Posterior vena cava (tissue), 2 donors: ENCODE data around the gene ARHGDIG. TPM values are rescaled to one million over a fixed set of nuclear protein-coding genes. Genes with fewer than 3 reads are reported as not detected.
"Not testable (repeated sequence)": the region's sequence is repeated elsewhere in the genome, so short reads cannot be mapped to it uniquely, and the experiment has no call there.

Experiments
- DNase-seq: peaks from one replicate; pipeline ENCODE4 v3.0.0-alpha.2; 2020; ENCODE audit warnings: low spot score
- intact Hi-C, 2 donors: fragments of 100-400 bp; cut with DNase I; formaldehyde crosslinking; loops; one replicate each; pipeline versions ENCODE4 v1.14.1 to v1.14.2; 2022 to 2023
- total RNA-seq, 2 donors: library from RNA; stranded (reverse); fragmentation: NEBNext Ultra II Directional; extraction: Animal tissue kit (Norgen Biotek cat#: 25700); gene quantifications; one replicate each; pipeline ENCODE4 v1.2.1, GENCODE V29; 2021
- donor health status: DM: yes; HTN: yes; CAD: no.
- donor health status: DM: yes; HTN: yes; CAD: no.

The ARHGDIG gene
- total RNA-seq, 2 donors from 2014 or later: 0.38 to 0.97 TPM

DNA sequence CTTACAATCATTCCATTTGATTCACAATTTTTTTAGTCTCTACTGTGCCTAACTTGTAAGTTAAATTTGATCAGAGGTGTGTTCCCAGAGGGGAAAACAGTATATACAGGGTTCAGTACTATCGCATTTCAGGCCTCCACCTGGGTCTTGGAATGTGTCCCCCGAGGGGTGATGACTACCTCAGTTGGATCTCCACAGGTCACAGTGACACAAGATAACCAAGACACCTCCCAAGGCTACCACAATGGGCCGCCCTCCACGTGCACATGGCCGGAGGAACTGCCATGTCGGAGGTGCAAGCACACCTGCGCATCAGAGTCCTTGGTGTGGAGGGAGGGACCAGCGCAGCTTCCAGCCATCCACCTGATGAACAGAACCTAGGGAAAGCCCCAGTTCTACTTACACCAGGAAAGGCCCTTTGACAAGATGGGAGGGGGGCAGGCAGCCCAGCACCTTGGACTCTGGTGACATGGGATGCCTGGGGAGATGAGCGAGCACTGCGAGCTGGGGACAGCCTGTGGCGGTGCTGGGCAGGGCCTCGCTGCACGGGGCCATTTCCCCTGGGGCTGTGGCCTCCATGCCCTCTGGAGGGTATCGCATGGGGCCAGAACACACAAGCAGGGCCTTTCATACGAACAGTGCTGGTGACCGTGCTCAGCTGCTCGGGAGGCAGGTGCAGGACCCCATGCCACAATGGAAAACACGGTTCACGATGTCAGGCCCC lies 36.5 kb downstream of the ARHGDIG start:
- intact Hi-C loops: no loop called here
- no peak for DNase-seq

GRCh38 chr16:317583-317982 lies 37.2 kb downstream of the ARHGDIG start:
- intact Hi-C loops: no loop called here
- no peak for DNase-seq

DNA sequence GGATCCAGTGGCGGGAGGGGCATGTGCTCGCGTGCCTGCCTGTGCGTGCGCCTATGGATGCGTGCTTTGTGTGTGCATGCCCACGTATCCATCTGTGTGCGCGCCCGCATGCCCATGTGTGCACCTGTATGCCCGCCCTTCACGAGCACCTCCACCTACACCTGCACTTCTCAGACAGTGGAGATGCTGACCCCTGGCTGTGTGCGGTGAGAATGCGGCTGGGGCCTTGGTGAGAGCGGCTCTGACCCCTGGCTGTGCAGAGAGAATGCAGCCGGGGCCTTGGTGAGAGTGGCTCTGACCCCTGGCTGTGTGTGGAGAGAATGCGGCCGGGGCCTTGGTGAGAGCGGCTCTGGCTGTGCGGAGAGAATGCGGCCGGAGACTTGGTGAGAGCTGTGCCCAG lies 38.2 kb downstream of the ARHGDIG start:
- no peak for DNase-seq
- intact Hi-C loops: no loop called here

GRCh38 chr16:320206-320605 lies 39.8 kb downstream of the ARHGDIG start:
- intact Hi-C loops: no loop called here
- no peak for DNase-seq

DNA sequence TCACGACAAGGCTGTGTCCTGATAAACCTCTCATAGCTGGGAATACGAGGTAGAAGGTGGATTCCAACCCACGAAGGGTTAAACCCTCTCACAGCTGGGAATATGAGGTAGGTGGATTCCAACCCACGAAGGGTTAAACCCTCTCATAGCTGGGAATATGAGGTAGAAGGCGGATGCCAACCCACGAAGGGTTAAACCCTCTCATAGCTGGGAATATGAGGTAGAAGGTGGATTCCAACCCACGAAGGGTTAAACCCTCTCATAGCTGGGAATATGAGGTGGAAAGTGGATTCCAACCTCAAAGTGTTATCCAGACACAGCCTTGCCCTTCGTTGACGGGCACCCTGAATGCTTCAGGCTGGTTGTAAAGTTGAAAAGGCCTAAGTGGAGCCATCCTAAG lies 41.1 kb downstream of the ARHGDIG start:
- DNase-seq: no peak
- intact Hi-C loops: no loop called here

DNA sequence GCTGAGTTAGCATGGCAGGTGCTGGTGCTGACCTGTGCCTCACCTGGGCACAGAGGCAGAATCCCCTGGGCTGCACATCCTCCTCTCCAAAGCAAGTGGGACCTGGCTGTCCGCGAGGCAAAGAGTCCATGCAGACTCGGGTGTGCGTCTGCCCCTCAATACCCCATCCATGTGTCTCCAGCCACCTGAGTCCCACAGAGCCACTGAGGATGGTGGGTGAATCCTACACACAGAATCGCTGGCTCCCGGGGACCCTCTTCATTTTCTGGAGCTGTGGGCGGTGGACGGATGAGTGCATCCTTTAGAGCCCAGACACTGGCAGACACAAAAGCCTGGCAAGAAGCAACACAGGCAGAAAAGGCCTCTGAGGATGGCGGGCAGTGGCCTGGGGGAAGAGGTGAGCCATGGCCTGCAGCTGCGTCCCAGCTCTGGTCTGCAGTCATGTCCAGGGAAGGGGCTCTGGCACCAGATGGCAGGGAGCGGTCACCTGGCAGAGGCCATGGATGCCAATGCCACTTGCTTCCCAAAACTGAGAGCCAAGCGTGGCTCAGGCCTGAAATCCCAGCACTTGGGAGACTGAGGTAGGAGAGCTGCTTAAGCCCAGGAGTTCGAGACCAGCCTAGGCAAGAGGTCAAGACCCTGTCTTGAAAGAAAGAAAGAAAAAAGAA lies 42.2 kb downstream of the ARHGDIG start:
- intact Hi-C loops: no loop called here
- DNase-seq: no peak

DNA sequence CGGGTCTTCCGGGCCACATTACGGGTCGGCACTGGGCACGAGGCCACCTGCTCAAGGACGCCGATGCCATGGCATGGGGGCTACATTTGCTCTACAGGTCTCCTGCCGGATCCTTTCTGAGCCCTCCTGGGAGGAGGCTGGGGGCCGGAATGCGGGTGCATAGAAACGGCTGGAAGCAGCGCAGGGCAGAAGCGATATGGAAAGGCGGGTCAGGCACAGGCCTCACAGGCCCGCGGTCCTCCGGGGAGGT lies 43.7 kb downstream of the ARHGDIG start:
- intact Hi-C loops: no loop called here
- no peak for DNase-seq

GRCh38 chr16:324451-325334 lies 44.3 kb downstream of the ARHGDIG start:
- DNase-seq: no peak
- intact Hi-C loops: no loop called here

DNA sequence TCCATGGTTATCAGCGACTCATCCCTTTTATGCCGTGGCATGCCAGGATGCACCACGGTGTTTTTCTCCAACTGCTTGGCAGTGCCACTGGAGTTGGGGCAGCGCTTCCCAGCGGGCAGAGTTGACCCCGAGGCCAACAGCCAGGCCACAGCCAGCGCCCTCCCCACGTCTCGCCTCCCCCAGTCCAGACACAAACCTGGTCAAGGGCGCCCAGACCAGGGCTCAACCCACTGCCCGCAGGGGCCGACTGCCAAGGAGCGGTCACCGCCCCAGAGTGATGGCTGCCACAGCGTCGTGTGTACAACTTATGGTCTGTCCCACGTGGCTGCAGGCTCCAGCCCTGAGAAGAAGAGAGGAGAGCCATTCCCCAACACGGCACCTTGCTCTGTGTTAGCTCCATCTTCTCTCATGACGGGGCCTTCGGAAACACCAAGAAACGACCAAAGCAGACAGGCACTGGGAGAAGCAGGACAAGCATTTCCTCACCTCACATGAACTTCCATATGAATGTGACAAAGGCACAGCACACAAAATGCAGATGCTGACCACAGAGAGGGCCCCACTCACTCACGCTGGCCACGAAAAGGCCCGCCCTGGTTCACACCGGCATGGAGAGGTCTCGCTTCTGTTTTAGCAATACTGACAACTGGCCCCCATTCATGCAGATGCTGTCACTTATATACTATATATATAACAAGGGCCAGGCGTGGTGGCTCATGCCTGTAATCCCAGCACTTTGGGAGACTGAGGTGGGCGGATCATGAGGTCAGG lies 45.2 kb downstream of the ARHGDIG start:
- intact Hi-C loops: no loop called here
- no peak for DNase-seq

DNA sequence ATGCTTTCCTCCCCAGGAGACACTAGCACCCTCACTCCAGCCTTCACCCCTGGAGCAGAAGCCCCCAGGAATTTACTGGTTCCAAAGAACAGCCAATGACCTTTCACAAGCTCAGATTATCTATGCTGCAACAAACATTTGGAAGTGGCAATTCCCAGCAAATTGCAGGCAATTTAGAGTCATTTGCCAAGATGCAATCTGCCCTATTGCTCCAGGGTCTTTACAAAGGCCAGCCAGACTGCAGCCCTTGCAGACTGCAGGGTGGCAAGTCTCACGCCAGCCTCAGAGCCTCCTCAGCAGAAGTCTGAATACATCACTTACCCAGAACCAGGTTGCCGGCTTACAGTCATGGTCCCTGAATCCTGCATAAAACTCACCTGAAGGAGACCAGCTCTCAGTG lies 50.4 kb downstream of the ARHGDIG start:
- intact Hi-C loops: no loop called here
- no peak for DNase-seq

GRCh38 chr16:331181-331814 lies 50.9 kb downstream of the ARHGDIG start:
- DNase-seq, intact Hi-C loops: not testable (repeated sequence)

Other genes with a start within 250 kb of the ARHGDIG start
- 1 to 10 TPM; 7.4 to 7.9 TPM for gene POLR3K, start 227.0 kb upstream of the ARHGDIG start, total RNA-seq
- 10 to 100 TPM; 11.2 to 11.6 TPM for gene SNRNP25, start 226.8 kb upstream of the ARHGDIG start, total RNA-seq
- 10 to 100 TPM; 39.5 to 39.7 TPM for gene RHBDF1, start 208.0 kb upstream of the ARHGDIG start, total RNA-seq
- 10 to 100 TPM; 42.2 to 45.6 TPM for gene MPG, start 202.4 kb upstream of the ARHGDIG start, total RNA-seq
- gene NPRL3, start 141.9 kb upstream of the ARHGDIG start, total RNA-seq: 10 to 100 TPM; 13.2 to 22.1 TPM
- not detected for gene HBZ, start 127.9 kb upstream of the ARHGDIG start, total RNA-seq
- 1 to 10 TPM in 1 of 2 donors, under 1 TPM in 1; 0.90 to 1.5 TPM for gene HBM, start 114.6 kb upstream of the ARHGDIG start, total RNA-seq
- gene HBA2, start 107.7 kb upstream of the ARHGDIG start, total RNA-seq: 1,000 to 10,000 TPM in 1 of 2 donors, 100 to 1,000 TPM in 1; 750 to 2,679 TPM
- 1,000 to 10,000 TPM in 1 of 2 donors, 100 to 1,000 TPM in 1; 878 to 2,742 TPM for gene HBA1, start 103.9 kb upstream of the ARHGDIG start, total RNA-seq
- gene HBQ1, start 100.1 kb upstream of the ARHGDIG start, total RNA-seq: under 1 TPM in 1 of 2 donors, not detected in 1; 0.48 TPM
- 10 to 100 TPM; 42.7 to 43.0 TPM for gene LUC7L, start 51.1 kb upstream of the ARHGDIG start, total RNA-seq
- 10 to 100 TPM; 69.4 to 86.2 TPM for gene FAM234A, start 45.8 kb upstream of the ARHGDIG start, total RNA-seq
- 10 to 100 TPM in 1 of 2 donors, 1 to 10 TPM in 1; 7.7 to 10.6 TPM for gene RGS11, start 4.6 kb upstream of the ARHGDIG start, total RNA-seq
- under 1 TPM; 0.86 to 0.88 TPM for gene PDIA2, start 2.6 kb downstream of the ARHGDIG start, total RNA-seq
- 10 to 100 TPM; 13.4 to 19.0 TPM for gene AXIN1, start 72.1 kb downstream of the ARHGDIG start, total RNA-seq
- 10 to 100 TPM; 35.7 to 36.0 TPM for gene MRPL28, start 89.9 kb downstream of the ARHGDIG start, total RNA-seq
- 10 to 100 TPM; 24.7 to 28.9 TPM for gene PGAP6, start 101.4 kb downstream of the ARHGDIG start, total RNA-seq
- 100 to 1,000 TPM in 1 of 2 donors, 10 to 100 TPM in 1; 70.7 to 108 TPM for gene NME4, start 116.6 kb downstream of the ARHGDIG start, total RNA-seq
- 10 to 100 TPM; 11.2 to 12.9 TPM for gene DECR2, start 121.3 kb downstream of the ARHGDIG start, total RNA-seq
- 10 to 100 TPM; 40.1 to 45.2 TPM for gene RAB11FIP3, start 145.1 kb downstream of the ARHGDIG start, total RNA-seq
- gene CAPN15, start 247.1 kb downstream of the ARHGDIG start, total RNA-seq: 10 to 100 TPM; 23.3 to 26.6 TPM